ENCODE data around the gene CDH23.

Gene CDH23

DNA sequence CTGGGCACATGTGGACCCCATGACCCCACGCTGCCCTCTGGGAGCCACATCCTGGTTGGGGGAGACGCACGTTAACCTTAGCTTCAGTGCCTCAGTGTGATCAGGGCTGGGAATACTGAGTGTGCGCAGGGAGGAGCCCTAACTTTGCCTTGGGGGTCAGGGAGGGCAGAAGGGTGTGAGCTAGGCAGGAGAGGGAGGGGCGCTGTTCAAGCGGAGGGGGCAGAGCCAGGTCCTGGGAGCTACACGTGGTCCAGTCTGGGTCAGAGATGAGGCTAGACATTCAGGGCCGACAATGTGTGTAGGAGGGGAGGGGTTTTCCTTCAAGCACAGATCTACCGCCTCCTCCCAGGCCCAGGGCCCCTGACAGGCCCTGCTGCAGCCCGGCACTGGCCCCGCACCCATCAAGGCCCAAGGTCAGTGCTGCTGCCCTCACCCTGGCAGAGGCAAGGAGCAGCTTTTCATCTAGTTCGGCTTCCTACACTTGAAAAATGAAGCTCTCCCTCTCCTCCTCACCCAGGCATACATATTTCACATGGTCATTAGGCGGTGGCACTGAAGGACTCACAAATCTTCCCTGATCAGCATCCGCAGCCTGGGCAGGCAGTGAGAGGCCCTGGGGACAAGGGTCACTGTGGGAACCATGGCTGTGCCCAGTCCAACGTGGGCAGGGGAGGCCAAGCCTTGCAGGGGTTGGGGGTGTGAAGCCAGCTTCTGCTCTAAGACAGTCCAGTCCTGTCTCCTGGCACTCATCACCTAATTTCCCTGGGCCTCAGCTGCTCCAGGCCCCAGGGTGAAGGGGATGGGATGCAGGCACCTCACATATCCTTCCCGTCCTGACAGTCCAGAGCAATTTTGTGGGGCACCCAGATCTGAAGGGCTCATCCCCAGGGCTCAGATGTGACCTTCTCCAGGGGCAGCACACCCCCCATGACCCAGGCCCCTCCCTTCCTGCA is 275.6 kb downstream of the CDH23 start:
- no peak for DNase-seq

- DNase-seq: no peak
Measured at GRCh38 chr10:71675295-71675970, 278.7 kb downstream of the CDH23 start.

GRCh38 chr10:71677261-71677660 is 280.5 kb downstream of the CDH23 start:
- no peak for DNase-seq

GRCh38 chr10:71678057-71678805 is 281.5 kb downstream of the CDH23 start:
- DNase-seq: no peak

- no peak for DNase-seq
Measured at GRCh38 chr10:71679425-71679824, 282.7 kb downstream of the CDH23 start.

DNA sequence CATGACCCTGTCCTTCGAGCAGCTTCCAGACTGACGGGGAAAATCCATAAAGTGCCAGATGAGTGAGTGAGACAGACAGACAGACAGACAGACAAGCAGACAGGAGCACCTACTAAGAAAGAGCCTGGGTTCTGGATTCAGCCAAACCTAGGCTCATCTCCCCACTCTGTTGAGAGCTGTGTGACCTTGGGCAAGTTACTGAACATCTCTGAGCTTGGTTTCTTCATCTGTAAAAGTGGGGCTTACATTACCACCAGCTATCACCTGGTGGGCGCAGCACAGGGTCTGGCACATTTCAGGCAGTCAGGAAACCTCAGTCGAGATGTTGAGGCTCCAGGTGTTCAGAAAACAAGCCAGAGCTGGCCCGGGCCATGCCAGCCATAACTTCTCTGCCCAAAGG is 285.3 kb downstream of the CDH23 start:
- no peak for DNase-seq

DNA sequence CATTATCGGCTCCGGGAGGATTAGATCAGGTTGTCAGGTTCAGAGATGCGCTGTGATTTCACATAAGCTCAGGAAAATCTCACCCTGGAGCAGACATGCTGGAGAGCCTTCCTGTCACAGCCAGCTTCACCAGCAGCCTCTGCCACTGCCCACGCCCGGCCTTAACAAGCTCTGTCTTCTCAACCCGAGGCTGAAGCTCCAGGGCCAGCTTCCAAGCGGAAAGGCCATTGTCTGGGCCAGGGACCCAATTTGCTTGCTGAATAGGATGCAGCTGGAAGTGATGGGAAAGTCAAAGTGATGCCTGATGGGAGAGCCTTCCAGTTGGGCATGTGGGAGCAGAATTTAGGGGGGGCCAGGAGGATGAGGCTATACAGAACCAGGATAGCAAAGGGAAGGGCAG is 286.6 kb downstream of the CDH23 start:
- DNase-seq: no peak

GRCh38 chr10:71684356-71685173 is 287.8 kb downstream of the CDH23 start:
- DNase-seq: no peak

GRCh38 chr10:71685554-71686232 is 289.0 kb downstream of the CDH23 start:
- no peak for DNase-seq

DNA sequence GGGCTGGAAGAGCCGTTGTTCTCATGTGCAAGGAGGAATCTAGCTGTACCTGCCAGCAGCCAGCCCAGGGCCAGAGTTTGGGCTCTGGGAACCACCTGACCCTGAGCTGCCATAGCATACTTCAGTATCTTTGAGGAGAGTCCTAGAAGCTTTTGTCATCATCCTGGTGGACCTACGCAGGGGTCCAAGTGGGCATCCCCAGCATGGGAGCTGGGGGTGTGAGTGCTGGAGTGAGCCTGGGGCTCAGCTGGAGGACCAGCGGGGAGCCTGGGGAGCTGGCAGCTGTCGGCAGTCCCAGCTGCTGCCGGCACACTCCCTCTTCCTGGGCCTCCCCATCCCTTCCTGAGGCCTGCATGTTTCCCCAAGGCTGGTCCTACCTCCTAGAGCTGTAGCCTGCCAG is 290.4 kb downstream of the CDH23 start:
- DNase-seq: no peak

DNA sequence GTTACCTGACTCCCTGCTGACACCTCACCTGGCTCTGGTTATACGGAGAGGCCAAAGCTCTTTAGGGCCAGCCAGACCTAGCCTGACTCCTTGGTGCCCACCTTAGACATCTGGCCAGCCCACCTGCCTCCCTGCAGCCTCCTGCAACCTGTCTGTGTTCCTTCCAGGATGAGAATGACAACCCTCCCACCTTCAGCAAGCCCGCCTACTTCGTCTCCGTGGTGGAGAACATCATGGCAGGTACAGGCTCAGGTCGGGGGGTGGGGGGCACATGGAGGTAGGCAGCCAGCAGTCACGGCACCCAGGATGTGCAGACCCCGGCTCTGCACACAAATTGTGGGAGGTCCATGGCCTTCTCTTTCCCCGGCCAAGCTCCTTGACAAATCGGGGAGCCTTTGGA is 290.8 kb downstream of the CDH23 start:
- no peak for DNase-seq

DNA sequence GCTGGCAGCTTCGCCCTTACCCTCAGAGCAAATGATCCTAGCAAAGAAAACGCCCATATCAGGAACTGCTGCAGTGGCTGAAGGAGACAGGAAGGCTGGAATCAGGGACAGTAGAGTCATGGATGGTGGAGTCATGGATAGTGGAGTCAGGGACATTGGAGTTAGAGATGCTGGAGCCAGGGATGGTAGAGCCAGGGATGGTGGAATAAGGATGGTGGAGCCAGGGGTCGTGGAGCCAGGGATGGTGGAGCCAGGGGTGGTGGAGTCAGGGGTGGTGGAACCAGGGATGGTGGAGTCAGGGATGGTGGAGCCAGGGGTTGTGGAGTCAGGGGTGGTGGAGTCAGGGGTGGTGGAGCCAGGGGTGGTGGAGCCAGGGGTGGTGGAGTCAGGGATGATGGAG is 291.5 kb downstream of the CDH23 start:
- DNase-seq: no peak

DNA sequence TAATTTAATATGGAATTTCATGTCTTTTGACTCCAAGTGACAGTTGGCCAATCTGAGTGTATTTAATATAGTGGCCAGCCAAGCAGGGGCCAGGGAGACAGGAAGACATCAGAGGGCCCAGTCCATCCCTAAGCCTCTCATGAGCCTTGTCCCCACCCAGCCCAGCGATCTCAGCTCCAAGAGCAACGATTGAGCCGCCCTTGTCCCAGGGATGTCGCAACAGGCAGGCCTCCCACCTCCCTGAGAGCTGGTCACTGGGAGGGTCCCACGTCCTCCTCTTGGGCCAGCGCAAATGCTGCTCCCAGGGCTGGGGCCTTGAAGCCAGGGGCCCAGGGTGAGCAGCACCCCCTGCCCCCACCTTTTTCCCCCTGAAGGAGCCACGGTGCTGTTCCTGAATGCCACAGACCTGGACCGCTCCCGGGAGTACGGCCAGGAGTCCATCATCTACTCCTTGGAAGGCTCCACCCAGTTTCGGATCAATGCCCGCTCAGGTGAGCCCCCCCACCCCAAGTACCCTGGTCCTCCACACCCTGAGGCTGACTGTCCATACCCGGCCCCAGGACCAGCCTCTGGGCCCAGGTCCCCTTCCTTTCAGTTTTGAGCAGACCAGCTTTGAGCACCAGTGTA is 293.5 kb downstream of the CDH23 start:
- DNase-seq: no peak

- no peak for DNase-seq
Measured at GRCh38 chr10:71691405-71691804, 294.7 kb downstream of the CDH23 start.

- DNase-seq: no peak
Measured at GRCh38 chr10:71692598-71693306, 296.0 kb downstream of the CDH23 start.

DNA sequence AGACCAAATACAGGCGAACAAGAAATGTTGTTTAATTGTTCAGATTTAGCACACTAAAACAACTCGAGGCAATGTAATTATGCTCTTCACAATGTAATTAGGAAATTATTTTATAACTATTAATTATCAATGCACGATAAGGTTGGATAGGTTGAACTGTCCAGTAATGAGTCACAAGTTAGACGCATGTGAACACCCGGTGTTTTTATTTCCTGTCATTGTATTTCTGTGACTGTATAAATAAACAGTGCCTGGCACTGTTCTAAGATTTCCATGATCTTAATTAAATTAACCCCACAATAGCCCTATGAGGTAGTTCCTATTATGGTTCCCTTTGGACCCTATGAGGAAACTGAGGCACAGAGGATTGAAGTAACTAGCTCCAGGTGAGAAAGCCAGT is 296.7 kb downstream of the CDH23 start:
- no peak for DNase-seq

DNA sequence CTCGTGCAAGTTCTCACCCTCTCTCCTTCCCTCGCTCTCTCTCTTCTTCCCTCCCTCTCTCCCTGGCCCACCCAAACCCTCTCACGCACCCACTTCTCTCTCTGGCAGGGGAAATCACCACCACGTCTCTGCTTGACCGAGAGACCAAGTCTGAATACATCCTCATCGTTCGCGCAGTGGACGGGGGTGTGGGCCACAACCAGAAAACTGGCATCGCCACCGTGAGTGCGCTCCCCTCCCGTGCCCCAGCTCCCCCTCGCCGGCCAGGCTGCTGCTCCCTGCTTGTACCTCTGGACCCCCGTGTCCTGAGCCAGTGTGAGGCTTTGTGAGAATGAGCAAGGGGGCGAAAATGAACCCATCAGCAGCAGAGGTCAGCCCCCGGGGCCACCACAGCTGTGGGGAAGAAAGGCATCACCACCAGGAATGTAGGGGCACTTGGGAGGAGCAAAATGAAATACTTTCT is 297.4 kb downstream of the CDH23 start:
- no peak for DNase-seq

- DNase-seq: no peak
Measured at GRCh38 chr10:71694567-71694968, 297.8 kb downstream of the CDH23 start.

DNA sequence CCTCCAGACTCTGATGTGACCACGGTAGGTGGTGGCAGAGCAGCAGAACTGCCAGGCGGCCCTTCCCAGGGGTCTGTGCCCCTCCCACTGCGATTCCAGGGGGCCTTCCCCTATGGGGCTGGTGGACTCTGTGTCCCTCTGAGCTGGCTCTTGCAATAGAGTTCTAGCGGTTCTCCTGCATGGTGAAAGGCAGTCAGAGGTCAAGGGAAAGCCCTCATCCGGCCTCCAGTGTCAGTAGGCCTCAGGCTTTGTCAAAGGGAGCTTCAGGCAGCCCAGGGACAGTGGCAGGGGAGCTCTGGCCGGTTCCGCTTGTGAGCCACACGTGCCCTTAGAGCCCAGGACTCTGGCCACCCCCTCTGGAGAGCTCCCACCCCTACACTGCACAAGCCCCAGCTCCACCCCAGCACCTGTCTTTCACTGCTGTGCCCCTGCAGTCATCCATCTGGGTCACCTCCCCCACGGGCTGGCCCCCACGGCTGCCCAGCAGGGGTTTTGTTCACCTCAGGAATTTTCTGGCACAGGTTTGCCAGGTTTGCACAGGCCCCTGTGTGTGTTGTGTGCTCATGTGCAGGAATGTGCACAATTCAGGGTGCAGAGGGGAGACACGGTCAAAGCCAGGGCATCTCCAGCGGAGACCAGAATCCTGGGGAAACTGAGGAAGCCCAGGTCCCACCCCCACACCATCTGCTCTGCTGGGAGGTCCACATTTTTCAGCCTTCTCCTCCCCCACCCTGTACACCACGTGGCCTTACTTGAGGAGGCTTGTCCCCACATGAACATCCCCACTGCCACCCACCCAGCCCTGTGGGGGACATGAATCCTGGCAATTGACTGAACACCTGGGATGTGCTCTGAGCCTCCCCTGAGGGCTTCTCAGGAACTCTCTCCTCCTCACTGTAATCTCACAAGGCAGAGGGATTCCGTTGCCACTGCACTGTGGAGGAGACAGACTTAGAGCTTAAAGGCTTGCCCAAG is 299.1 kb downstream of the CDH23 start:
- DNase-seq: no peak
